ENCODE results near the gene FER. TPM values are rescaled to one million over a fixed set of nuclear protein-coding genes. Genes with fewer than 3 reads are reported as not detected.
"Not testable (repeated sequence)": the region's sequence is repeated elsewhere in the genome, so short reads cannot be mapped to it uniquely, and the experiment has no call there.

The FER gene
- total RNA-seq, 4 donors from 2014 or later: 13.4 to 30.0 (median 19.6) TPM

DNA sequence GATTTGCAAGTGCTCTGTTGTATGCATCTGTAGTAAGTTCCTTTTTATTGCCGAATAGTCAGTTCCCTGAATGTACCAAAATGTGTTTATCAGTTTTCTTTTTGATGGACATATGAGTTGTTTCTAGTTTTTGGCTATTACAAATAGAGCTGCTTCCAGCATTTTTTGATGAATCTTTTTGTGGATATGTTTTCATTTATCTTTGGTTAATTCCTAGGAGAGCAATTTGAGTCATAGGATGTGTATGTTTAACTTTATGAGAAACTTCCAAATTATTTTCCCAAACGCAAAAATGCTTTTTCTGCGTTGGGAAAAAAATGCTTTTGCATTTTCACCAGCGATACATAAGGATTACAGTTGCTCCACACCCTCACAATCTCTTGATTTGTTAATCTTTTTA is 287.7 kb downstream of the FER start:
- DNase-seq: no peak
- WGBS, 2 donors: 78 to 87% methylated on average over 4 of the region's 4 CpGs
- TF ChIP-seq, protein P1, sequence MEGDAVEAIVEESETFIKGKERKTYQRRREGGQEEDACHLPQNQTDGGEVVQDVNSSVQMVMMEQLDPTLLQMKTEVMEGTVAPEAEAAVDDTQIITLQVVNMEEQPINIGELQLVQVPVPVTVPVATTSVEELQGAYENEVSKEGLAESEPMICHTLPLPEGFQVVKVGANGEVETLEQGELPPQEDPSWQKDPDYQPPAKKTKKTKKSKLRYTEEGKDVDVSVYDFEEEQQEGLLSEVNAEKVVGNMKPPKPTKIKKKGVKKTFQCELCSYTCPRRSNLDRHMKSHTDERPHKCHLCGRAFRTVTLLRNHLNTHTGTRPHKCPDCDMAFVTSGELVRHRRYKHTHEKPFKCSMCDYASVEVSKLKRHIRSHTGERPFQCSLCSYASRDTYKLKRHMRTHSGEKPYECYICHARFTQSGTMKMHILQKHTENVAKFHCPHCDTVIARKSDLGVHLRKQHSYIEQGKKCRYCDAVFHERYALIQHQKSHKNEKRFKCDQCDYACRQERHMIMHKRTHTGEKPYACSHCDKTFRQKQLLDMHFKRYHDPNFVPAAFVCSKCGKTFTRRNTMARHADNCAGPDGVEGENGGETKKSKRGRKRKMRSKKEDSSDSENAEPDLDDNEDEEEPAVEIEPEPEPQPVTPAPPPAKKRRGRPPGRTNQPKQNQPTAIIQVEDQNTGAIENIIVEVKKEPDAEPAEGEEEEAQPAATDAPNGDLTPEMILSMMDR (IDR thresholded peaks at IDR 0.05): no peak
- TF ChIP-seq POLR2A (IDR thresholded peaks at IDR 0.05): no peak

DNA sequence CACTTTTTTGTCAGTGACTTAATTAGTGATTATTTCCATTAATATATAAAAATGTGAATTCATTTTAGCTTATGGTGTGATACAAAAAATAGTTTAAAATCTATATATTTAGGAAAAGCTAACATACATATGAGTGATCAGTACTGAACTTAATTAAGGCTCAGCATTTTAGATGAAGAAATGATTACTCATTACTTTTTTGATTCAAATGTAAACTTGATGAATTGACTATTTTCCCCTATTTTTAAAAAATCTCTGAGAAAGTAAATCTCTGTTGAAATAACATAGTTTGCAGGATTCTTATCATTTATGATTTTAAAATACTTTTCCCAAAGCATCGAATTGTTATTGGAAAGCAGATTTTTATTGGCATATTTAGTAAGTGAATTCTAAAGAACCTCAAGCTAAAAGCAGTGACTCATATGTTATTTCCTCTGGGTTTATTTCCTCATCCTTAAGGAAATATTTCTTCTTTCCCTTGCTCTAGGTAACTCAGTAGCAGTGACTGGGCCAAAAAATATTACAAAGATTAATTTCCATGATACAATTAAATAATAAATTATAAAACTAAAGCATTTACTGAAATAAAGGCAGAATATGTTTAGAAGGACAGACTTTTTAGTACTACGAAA is 290.6 kb downstream of the FER start:
- no peak for DNase-seq
- H3K36me3 ChIP-seq: no peaks in the 10 kb centered on the region
- intact Hi-C loops (cut with DNase I): no loop called here
- H3K4me3 ChIP-seq: no peak overlapping the region
- no peak for TF ChIP-seq POLR2A (IDR thresholded peaks at IDR 0.05)
- TF ChIP-seq, protein P1 (IDR thresholded peaks at IDR 0.05): no peak
- no peaks in the 10 kb centered on the region for H3K9me3 ChIP-seq
- WGBS, 2 donors: 82 to 83% methylated on average over 2 of the region's 2 CpGs
- H3K27ac ChIP-seq: no peak overlapping the region
- no peaks in the 10 kb centered on the region for H3K27me3 ChIP-seq
- no peaks in the 10 kb centered on the region for H3K4me1 ChIP-seq

More for the DNA sequence above, 287.7 kb downstream of the FER start:
- Histone ChIP-seq H3K4me1 (no peaks in the 10 kb centered on the region), H3K27ac (no peak overlapping the region), H3K36me3 (no peaks in the 10 kb centered on the region), H3K4me3 (no peak overlapping the region), H3K27me3 (no peaks in the 10 kb centered on the region), H3K9me3 (no peaks in the 10 kb centered on the region)
- intact Hi-C loops (cut with DNase I): no loop called here

DNA sequence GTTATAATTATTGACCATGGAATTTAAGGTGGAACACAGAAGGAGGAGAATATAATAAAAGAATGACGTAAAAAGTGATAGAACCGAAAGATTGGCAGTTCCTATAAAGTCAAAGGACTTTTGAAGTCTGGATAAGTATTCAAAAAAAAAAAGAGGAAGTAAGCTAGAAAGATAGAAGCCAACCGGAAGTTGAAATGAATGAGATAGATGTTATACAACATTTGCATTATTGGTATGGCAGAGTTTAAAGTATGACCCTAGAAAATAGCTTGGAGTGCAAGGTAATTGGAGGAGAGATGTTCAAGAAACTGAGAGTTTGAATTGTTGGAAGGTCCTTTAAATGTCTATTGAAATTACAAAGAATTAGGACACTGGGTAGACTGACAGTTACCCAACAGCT is 293.6 kb downstream of the FER start:
- Histone ChIP-seq H3K9me3 (no peaks in the 10 kb centered on the region), H3K27me3 (no peaks in the 10 kb centered on the region), H3K27ac (no peak overlapping the region), H3K4me1 (no peaks in the 10 kb centered on the region), H3K4me3 (no peak overlapping the region), H3K36me3 (no peaks in the 10 kb centered on the region)
- intact Hi-C loops (cut with DNase I): no loop called here
- TF ChIP-seq, protein P1 (IDR thresholded peaks at IDR 0.05): no peak
- TF ChIP-seq POLR2A (IDR thresholded peaks at IDR 0.05): no peak
- 79 to 85% methylated on average over 3 of the region's 3 CpGs for WGBS, 2 donors
- DNase-seq: no peak

DNA sequence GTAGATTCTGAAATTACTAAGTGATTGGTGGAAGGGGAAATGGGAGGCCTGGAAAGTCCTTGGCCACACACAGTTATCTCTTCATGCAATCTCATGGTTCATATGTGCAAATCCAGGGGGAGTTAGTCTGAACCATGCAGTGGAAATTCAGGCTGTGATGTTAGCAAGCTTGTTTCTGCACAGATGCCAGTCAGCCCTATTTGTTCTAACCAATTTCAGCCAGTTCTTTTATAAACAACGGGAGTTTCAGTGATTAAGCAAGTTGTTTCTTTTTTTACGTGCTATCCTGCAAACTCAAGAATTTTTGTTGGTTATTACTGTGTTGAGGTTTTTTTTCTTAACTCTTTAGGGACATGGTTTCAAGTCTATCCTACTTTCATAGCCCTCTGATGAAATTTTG is 298.0 kb downstream of the FER start:
- no peak overlapping the region for H3K27ac ChIP-seq
- DNase-seq: no peak
- no peaks in the 10 kb centered on the region for H3K27me3 ChIP-seq
- H3K4me1 ChIP-seq: no peaks in the 10 kb centered on the region
- intact Hi-C loops (cut with DNase I): no loop called here
- no peaks in the 10 kb centered on the region for H3K9me3 ChIP-seq
- peaks cover 0 to 6% (median 0%) of the 10 kb centered on the region in 3 donors for H3K36me3 ChIP-seq
- no peak overlapping the region for H3K4me3 ChIP-seq
- TF ChIP-seq, protein P1 (IDR thresholded peaks at IDR 0.05): no peak
- TF ChIP-seq POLR2A (IDR thresholded peaks at IDR 0.05): no peak
- 61 to 64% methylated on average over 2 of the region's 2 CpGs for WGBS, 2 donors

GRCh38 chr5:109049565-109049964 is 301.9 kb downstream of the FER start:
- no peaks in the 10 kb centered on the region for H3K9me3 ChIP-seq
- no peaks in the 10 kb centered on the region for H3K27me3 ChIP-seq
- H3K4me3 ChIP-seq: no peak overlapping the region
- TF ChIP-seq POLR2A (IDR thresholded peaks at IDR 0.05): no peak
- TF ChIP-seq, protein P1 (IDR thresholded peaks at IDR 0.05): no peak
- 45 to 71% methylated on average over 1 of the region's 1 CpG for WGBS, 2 donors
- intact Hi-C loops (cut with DNase I): no loop called here
- no peaks in the 10 kb centered on the region for H3K4me1 ChIP-seq
- peaks cover 0 to 12% (median 0%) of the 10 kb centered on the region in 3 donors for H3K36me3 ChIP-seq
- no peak overlapping the region for H3K27ac ChIP-seq
- DNase-seq: no peak

DNA sequence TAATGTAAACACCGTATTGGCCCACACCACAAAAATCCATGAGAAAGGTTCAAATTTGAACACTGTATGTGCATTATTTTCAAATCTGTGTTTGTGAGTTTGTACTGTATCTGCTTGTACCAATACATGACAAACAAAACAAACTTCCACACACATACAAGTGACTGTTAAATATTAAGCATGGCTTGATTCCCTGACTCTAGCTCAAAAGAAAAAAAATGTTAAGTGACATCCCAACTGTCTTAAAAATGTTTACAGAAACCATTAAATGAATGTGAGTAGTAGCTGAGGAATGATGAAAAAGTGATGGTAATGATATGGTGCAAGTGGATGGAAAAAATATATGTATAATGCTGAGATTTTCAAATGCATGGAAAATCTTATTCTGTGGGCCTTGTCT is 302.6 kb downstream of the FER start:
- 77 to 88% methylated on average over 1 of the region's 1 CpG for WGBS, 2 donors
- H3K27ac ChIP-seq; intact Hi-C loops (cut with DNase I); H3K27me3 ChIP-seq; H3K4me3 ChIP-seq; DNase-seq; H3K4me1 ChIP-seq; H3K9me3 ChIP-seq: not testable (repeated sequence)
- H3K36me3 ChIP-seq: peaks cover 0 to 12% (median 0%) of the 10 kb centered on the region in 3 donors

- H3K36me3 ChIP-seq; H3K27me3 ChIP-seq; H3K4me1 ChIP-seq; H3K9me3 ChIP-seq; intact Hi-C loops (cut with DNase I); H3K4me3 ChIP-seq; DNase-seq; H3K27ac ChIP-seq: not testable (repeated sequence)
- 56 to 89% methylated on average over 5 of the region's 5 CpGs for WGBS, 2 donors
Measured at GRCh38 chr5:109052216-109052615, 304.5 kb downstream of the FER start.
